Smooth muscle cell (in vitro differentiated cells): Measurements from ENCODE around the gene PPL. TPM values are rescaled to one million over a fixed set of nuclear protein-coding genes. Genes with fewer than 3 reads are reported as not detected.

Experiments used
- DNase-seq: peaks from one replicate; lab custom pipeline; 2025; ENCODE audit not compliant: unreplicated experiment; lab: John Stamatoyannopoulos, UW
- H2AFZ ChIP-seq: fragments of 200-600 bp; sonication (generic); 2 replicates; pipeline ENCODE4 v1.6.0; 2016; ENCODE audit warnings: antibody characterized with exemption, low read depth, mild to moderate bottlenecking
- H3F3A ChIP-seq: fragments of 200-600 bp; sonication (generic); 2 replicates; pipeline ENCODE4 v1.6.0; 2017; ENCODE audit warnings: antibody characterized with exemption, low read depth
- H3K27ac ChIP-seq: fragments of 200-600 bp; sonication (generic); 2 replicates; pipeline ENCODE4 v1.5.1; 2016; ENCODE audit warnings: low read depth, mild to moderate bottlenecking
- H3K27me3 ChIP-seq: fragments of 200-600 bp; sonication (generic); 2 replicates; pipeline ENCODE4 v1.6.1; 2016; ENCODE audit warnings: low read depth, mild to moderate bottlenecking
- H3K36me3 ChIP-seq: fragments of 200-600 bp; sonication (generic); 2 replicates; pipeline ENCODE4 v1.5.1; 2016; ENCODE audit warnings: low read depth
- H3K4me1 ChIP-seq: fragments of 200-600 bp; sonication (generic); 2 replicates; pipeline ENCODE4 v1.5.1; 2016; ENCODE audit warnings: low read depth
- H3K4me2 ChIP-seq: fragments of 200-600 bp; sonication (generic); 2 replicates; pipeline ENCODE4 v1.6.0; 2016; ENCODE audit warnings: mild to moderate bottlenecking
- H3K4me3 ChIP-seq: fragments of 200-600 bp; sonication (generic); 2 replicates; pipeline ENCODE4 v1.5.1; 2016; ENCODE audit warnings: mild to moderate bottlenecking
- H3K79me2 ChIP-seq: fragments of 200-600 bp; sonication (generic); 2 replicates; pipeline ENCODE4 v1.6.0; 2016; ENCODE audit warnings: low read depth, mild to moderate bottlenecking
- H3K9ac ChIP-seq: fragments of 200-600 bp; sonication (generic); 2 replicates; pipeline ENCODE4 v1.6.0; 2016; ENCODE audit warnings: low read depth
- H3K9me3 ChIP-seq: fragments of 200-600 bp; sonication (generic); replicated peaks from 2 replicates; pipeline ENCODE4 v1.5.1; 2016; ENCODE audit warnings: low read depth
- H4K20me1 ChIP-seq: fragments of 200-600 bp; sonication (generic); 2 replicates; pipeline ENCODE4 v1.6.0; 2016; ENCODE audit warnings: low read depth
- WGBS: methylation state at CpG from one replicate; pipeline ENCODE4 v1.1.7; 2016; ENCODE audit warnings: low lambda C conversion rate; 5-methylcytosine and 5-hydroxymethylcytosine counted together
- polyA plus RNA-seq: library from polyadenylated mRNA; unstranded; fragments of >200 nt; fragmentation: Nextera tagmentation; extraction: Ambion mirVana; gene quantifications from 2 replicates; pipeline ENCODE4 v1.2.1, GENCODE V29; 2016
- total RNA-seq: library from RNA; depleted of rRNA; stranded (reverse); fragments of >200 nt; gene quantifications from 2 replicates; pipeline ENCODE4 v1.2.3, GENCODE V29; 2014
- TF ChIP-seq, protein P1 (sequence below): fragments of 200-600 bp; sonication (generic); IDR thresholded peaks from 2 replicates; pipeline ENCODE4 v1.5.1; 2017; ENCODE audit warnings: borderline replicate concordance, mild to moderate bottlenecking, antibody characterized with exemption; ENCODE audit not compliant: insufficient read depth, poor library complexity, severe bottlenecking

The PPL gene
- total and polyA plus RNA-seq, 2 experiments from 2014 or later = 3.0 to 7.7 TPM

DNA sequence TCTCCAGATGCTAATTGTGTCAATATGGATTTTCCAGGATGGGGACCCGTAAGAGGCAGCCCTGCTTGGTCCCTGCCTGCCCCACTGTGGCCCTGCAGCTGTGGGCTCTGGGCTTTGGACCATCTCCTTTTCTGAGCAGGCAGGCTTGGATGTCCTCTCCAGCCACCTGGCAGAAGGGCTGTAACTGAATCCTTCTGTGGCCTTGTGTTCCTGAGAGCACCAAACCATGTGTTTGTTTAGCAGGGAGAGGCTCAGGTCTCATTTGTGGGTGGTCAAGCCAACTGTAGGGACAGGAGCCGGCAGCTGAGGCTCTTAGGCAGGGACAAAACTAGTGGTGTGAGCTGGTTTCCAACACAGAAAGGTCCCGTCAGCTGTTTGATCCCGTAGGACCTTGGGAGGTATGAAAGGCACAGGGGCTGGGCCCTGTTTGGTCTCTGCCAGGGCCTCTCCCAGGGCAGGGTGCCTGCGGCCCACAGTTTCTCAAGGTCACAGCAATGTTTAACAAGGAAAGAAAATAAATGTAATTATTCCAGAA, 39.7 kb upstream of the PPL start:
- TF ChIP-seq, protein P1, sequence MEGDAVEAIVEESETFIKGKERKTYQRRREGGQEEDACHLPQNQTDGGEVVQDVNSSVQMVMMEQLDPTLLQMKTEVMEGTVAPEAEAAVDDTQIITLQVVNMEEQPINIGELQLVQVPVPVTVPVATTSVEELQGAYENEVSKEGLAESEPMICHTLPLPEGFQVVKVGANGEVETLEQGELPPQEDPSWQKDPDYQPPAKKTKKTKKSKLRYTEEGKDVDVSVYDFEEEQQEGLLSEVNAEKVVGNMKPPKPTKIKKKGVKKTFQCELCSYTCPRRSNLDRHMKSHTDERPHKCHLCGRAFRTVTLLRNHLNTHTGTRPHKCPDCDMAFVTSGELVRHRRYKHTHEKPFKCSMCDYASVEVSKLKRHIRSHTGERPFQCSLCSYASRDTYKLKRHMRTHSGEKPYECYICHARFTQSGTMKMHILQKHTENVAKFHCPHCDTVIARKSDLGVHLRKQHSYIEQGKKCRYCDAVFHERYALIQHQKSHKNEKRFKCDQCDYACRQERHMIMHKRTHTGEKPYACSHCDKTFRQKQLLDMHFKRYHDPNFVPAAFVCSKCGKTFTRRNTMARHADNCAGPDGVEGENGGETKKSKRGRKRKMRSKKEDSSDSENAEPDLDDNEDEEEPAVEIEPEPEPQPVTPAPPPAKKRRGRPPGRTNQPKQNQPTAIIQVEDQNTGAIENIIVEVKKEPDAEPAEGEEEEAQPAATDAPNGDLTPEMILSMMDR = no peak
- no peaks in the 10 kb centered on the region for H3K36me3 ChIP-seq
- H2AFZ ChIP-seq = no peak overlapping the region
- H3K9ac ChIP-seq = no peak overlapping the region
- WGBS = 81% methylated on average over 5 of the region's 5 CpGs
- H3K4me2 ChIP-seq = no peak overlapping the region
- no peaks in the 10 kb centered on the region for H3F3A ChIP-seq
- no peaks in the 10 kb centered on the region for H3K27me3 ChIP-seq
- no peaks in the 10 kb centered on the region for H4K20me1 ChIP-seq
- H3K4me1 ChIP-seq = no peaks in the 10 kb centered on the region
- no peak overlapping the region for H3K4me3 ChIP-seq
- no peaks in the 10 kb centered on the region for H3K9me3 ChIP-seq
- H3K79me2 ChIP-seq = no peaks in the 10 kb centered on the region
- no peak overlapping the region for H3K27ac ChIP-seq
- no peak for DNase-seq

DNA sequence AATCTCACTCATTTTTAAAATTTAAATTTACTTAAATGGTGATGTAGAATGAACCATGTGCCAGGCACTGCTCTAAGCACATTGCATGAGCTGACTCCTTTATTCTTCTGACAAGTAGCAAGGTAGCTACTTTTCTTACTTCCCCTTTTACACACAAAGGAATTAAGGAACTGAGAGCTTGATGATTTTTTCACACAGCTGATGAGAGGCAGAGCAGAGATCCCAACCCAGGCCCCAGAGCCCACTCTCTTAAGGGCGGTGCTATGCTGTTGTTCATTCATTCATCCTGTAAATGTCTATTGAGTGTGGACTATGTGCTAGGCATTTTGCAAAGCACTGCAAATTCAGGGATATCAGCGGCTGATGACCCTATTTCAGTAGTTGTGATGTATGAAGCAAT, 39.1 kb upstream of the PPL start:
- Histone ChIP-seq H3K9me3 (no peaks in the 10 kb centered on the region), H3K9ac (no peak overlapping the region), H3K79me2 (no peaks in the 10 kb centered on the region), H3K27me3 (no peaks in the 10 kb centered on the region), H3K27ac (no peak overlapping the region), H3K36me3 (no peaks in the 10 kb centered on the region), H4K20me1 (no peaks in the 10 kb centered on the region), H3K4me3 (no peak overlapping the region), H3K4me2 (no peak overlapping the region), H2AFZ (no peak overlapping the region), H3F3A (no peaks in the 10 kb centered on the region), H3K4me1 (no peaks in the 10 kb centered on the region)
- WGBS = 81% methylated on average over 2 of the region's 2 CpGs
- no peak for DNase-seq
- TF ChIP-seq, protein P1 = no peak

DNA sequence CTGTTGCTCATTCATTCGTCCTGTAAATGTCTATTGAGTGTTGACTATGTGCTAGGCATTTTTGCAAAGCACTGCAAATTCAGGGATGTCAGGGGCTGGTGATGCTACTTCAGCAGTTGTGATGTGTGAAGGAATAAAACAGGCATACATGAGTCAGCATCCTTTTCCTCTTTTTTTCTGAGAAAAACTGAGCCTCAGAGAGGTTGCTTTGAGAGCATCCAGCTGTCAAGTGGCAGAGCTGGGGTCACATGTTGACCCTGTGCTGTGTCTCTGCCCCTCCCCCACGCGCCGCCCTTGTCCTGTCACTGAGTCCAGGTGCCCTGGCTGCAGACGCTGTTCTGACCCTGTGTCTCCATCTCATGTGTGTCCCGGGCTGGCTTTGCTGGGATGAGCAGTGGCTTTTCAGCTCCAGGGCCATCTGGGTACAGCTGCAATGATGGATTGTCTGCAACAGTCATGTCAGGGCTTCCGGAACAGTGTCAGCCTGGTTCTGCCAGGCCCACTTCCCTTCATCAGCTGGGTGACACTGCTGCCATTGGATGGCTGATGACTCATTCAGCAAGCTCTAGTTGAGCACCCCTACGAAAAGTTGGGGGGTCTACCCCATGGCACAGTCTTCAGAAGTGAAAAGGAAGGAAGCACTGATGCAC, 36.1 kb upstream of the PPL start:
- TF ChIP-seq, protein P1 = no peak
- no peaks in the 10 kb centered on the region for H3K36me3 ChIP-seq
- H3K27ac ChIP-seq = no peak overlapping the region
- H3K79me2 ChIP-seq = no peaks in the 10 kb centered on the region
- no peak overlapping the region for H3K4me2 ChIP-seq
- peaks cover 7% of the 10 kb centered on the region for H3K4me1 ChIP-seq
- H2AFZ ChIP-seq = no peak overlapping the region
- H3K9me3 ChIP-seq = no peaks in the 10 kb centered on the region
- H4K20me1 ChIP-seq = no peaks in the 10 kb centered on the region
- H3K9ac ChIP-seq = no peak overlapping the region
- no peak overlapping the region for H3K4me3 ChIP-seq
- 57% methylated on average over 8 of the region's 8 CpGs for WGBS
- H3F3A ChIP-seq = no peaks in the 10 kb centered on the region
- H3K27me3 ChIP-seq = no peaks in the 10 kb centered on the region
- no peak for DNase-seq

DNA sequence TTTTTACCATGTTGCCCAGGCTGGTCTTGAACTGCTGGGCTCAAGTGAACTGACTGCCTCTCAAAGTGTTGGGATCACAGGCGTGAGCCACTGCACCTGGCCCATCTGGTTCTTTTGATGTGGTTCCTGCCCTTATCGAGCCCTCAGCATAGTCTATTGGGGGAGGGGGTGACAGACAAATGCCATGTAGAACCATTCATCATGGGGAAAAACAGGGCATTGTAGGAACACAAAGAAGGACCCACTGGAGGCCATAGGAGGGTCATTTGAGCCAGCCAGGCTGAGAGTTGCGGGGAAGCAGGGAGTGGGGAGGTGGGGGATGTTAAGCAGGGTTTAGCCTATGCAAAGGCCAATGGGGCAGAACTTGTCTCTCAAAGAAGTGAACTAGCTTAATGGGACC, 33.1 kb upstream of the PPL start:
- no peaks in the 10 kb centered on the region for H3F3A ChIP-seq
- TF ChIP-seq, protein P1 = no peak
- no peaks in the 10 kb centered on the region for H3K79me2 ChIP-seq
- WGBS = 75% methylated on average over 3 of the region's 3 CpGs
- H4K20me1 ChIP-seq = no peaks in the 10 kb centered on the region
- H3K4me2 ChIP-seq = no peak overlapping the region
- no peak overlapping the region for H3K4me3 ChIP-seq
- H3K27me3 ChIP-seq = no peaks in the 10 kb centered on the region
- no peak overlapping the region for H3K9ac ChIP-seq
- H2AFZ ChIP-seq = no peak overlapping the region
- H3K9me3 ChIP-seq = no peaks in the 10 kb centered on the region
- H3K27ac ChIP-seq = no peak overlapping the region
- no peaks in the 10 kb centered on the region for H3K36me3 ChIP-seq
- peaks cover 7% of the 10 kb centered on the region for H3K4me1 ChIP-seq
- no peak for DNase-seq
